Measurements from ENCODE around the gene LHFPL2.

The LHFPL2 gene

GRCh38 chr5:78514427-78515330, 133.9 kb downstream of the LHFPL2 start:
- DNase-seq: no peak

GRCh38 chr5:78513441-78513840, 135.1 kb downstream of the LHFPL2 start:
- no peak for DNase-seq

- no peak for DNase-seq
Observed at GRCh38 chr5:78512435-78512834, 136.1 kb downstream of the LHFPL2 start.

- DNase-seq: no peak
Observed at GRCh38 chr5:78511121-78511906, 137.3 kb downstream of the LHFPL2 start.

- DNase-seq: peak; percentile 31 to 58
Observed at GRCh38 chr5:78509884-78510769, 138.4 kb downstream of the LHFPL2 start.

- DNase-seq: no peak
Observed at GRCh38 chr5:78509145-78509865, 139.3 kb downstream of the LHFPL2 start.

GRCh38 chr5:78508186-78508765, 140.3 kb downstream of the LHFPL2 start:
- DNase-seq: no peak

GRCh38 chr5:78507531-78507930, 141.0 kb downstream of the LHFPL2 start:
- no peak for DNase-seq

GRCh38 chr5:78506261-78507024, 142.1 kb downstream of the LHFPL2 start:
- no peak for DNase-seq

- no peak for DNase-seq
Observed at GRCh38 chr5:78505860-78506259, 142.7 kb downstream of the LHFPL2 start.

- no peak for DNase-seq
Observed at GRCh38 chr5:78504704-78505677, 143.6 kb downstream of the LHFPL2 start.

GRCh38 chr5:78503958-78504653, 144.5 kb downstream of the LHFPL2 start:
- DNase-seq: no peak

GRCh38 chr5:78501411-78502352, 146.9 kb downstream of the LHFPL2 start:
- DNase-seq: no peak

GRCh38 chr5:78500871-78501270, 147.7 kb downstream of the LHFPL2 start:
- DNase-seq: no peak

GRCh38 chr5:78500028-78500427, 148.5 kb downstream of the LHFPL2 start:
- no peak for DNase-seq

GRCh38 chr5:78499485-78499884, 149.1 kb downstream of the LHFPL2 start:
- no peak for DNase-seq

- no peak for DNase-seq
Observed at GRCh38 chr5:78497573-78498533, 150.7 kb downstream of the LHFPL2 start.

Data from stimulated activated CD4-positive, alpha-beta T cell treated with anti-CD3 and anti-CD28 coated beads, Interleukin-2, amount 100 ng/mL, for 24 hours (primary cell).